Measurements from ENCODE around the gene NLGN4Y. TPM values are rescaled to one million over a fixed set of nuclear protein-coding genes. Genes with fewer than 3 reads are reported as not detected.

The NLGN4Y gene
- total RNA-seq, 1 experiment from 2014 or later = not detected

DNA sequence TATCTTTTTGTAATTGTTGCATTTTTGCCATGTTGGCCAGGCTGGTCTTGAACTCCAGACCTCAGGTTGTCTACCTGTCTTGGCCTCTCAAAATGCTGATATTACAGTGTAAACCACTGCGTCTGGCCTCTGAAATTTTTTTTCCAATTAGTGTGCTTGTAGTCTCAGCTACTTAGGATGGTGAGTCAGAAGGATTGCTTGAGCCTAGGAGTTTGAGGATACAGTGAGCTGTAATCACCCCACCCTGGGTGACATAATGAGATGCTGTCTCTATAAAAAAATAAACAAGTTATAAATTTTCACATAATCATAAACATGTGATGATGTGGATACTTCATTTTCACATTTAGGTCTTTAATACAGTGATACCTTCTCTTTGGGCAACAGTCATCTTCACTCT, 154.9 kb downstream of the NLGN4Y start:
- no peak overlapping the region for H2BK20ac ChIP-seq (ENCODE audit: low read depth, low read length, poor library complexity, severe bottlenecking)
- Mint-ChIP-seq H3K4me3 (no peak overlapping the region), H3K27ac (no peak overlapping the region), H3K27me3 (ENCODE audit: low read depth) (no peaks in the 10 kb centered on the region), H3K4me1 (no peaks in the 10 kb centered on the region), H3K36me3 (ENCODE audit: insufficient read depth in 1 of 3, low read depth in 3 of 3) (no peaks in the 10 kb centered on the region), H3K9me3 (no peaks in the 10 kb centered on the region)
- H4K91ac ChIP-seq (ENCODE audit: insufficient read length, low read depth, low read length) = no peak overlapping the region
- H3K79me2 ChIP-seq (ENCODE audit: insufficient read depth, low read length) = no peaks in the 10 kb centered on the region
- no peak overlapping the region for H3T11ph ChIP-seq (ENCODE audit: low read length)
- no peak overlapping the region for H3K27ac ChIP-seq (ENCODE audit: insufficient read length, low read depth, low read length)
- H3K23me2 ChIP-seq (ENCODE audit: insufficient read length, low read depth, low read length, poor library complexity, severe bottlenecking) = no peaks in the 10 kb centered on the region
- no peak overlapping the region for H2BK120ac ChIP-seq (ENCODE audit: low read depth, low read length, poor library complexity, severe bottlenecking)
- TF ChIP-seq, protein P1, sequence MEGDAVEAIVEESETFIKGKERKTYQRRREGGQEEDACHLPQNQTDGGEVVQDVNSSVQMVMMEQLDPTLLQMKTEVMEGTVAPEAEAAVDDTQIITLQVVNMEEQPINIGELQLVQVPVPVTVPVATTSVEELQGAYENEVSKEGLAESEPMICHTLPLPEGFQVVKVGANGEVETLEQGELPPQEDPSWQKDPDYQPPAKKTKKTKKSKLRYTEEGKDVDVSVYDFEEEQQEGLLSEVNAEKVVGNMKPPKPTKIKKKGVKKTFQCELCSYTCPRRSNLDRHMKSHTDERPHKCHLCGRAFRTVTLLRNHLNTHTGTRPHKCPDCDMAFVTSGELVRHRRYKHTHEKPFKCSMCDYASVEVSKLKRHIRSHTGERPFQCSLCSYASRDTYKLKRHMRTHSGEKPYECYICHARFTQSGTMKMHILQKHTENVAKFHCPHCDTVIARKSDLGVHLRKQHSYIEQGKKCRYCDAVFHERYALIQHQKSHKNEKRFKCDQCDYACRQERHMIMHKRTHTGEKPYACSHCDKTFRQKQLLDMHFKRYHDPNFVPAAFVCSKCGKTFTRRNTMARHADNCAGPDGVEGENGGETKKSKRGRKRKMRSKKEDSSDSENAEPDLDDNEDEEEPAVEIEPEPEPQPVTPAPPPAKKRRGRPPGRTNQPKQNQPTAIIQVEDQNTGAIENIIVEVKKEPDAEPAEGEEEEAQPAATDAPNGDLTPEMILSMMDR (conservative IDR thresholded peaks at IDR 0.05) = no peak
- no peaks in the 10 kb centered on the region for H3K4me1 ChIP-seq (ENCODE audit: insufficient read depth, low read length)
- H2AFZ ChIP-seq (ENCODE audit: low read length) = no peak overlapping the region
- no CpG with 5 or more reads among the region's 1 CpG for WGBS (ENCODE audit: extremely low coverage, insufficient read length, low lambda C conversion rate)
- H3K18ac ChIP-seq (ENCODE audit: insufficient read length, low read depth, low read length) = no peak overlapping the region
- no peak overlapping the region for H2BK5ac ChIP-seq (ENCODE audit: insufficient read length, low read length)
- H2BK15ac ChIP-seq (ENCODE audit: low read depth, low read length) = no peak overlapping the region
- no peaks in the 10 kb centered on the region for H3K79me1 ChIP-seq (ENCODE audit: insufficient read depth, low read depth, low read length, poor library complexity, severe bottlenecking)
- H3K4ac ChIP-seq (ENCODE audit: low read depth, low read length) = no peak overlapping the region
- H2AK5ac ChIP-seq (ENCODE audit: insufficient read length, low read length) = no peak overlapping the region
- H3K56ac ChIP-seq (ENCODE audit: insufficient read length, low read depth, low read length) = no peak overlapping the region
- H3K23ac ChIP-seq (ENCODE audit: insufficient read length, low read depth, low read length) = no peak overlapping the region
- H2BK12ac ChIP-seq (ENCODE audit: insufficient read length, low read depth, low read length) = no peak overlapping the region
- no peak overlapping the region for H4K8ac ChIP-seq (replicated peaks; ENCODE audit: insufficient read length, low read depth, low read length)
- H4K5ac ChIP-seq (ENCODE audit: insufficient read length, low read depth, low read length) = no peak overlapping the region
- H3K9ac ChIP-seq (ENCODE audit: extremely low read depth, insufficient read length, low read length) = no peak overlapping the region
- DNase-seq = no peak
- H3K27me3 ChIP-seq (ENCODE audit: insufficient read depth, low read length) = no peaks in the 10 kb centered on the region
- H3K14ac ChIP-seq (ENCODE audit: insufficient read depth, low read length) = no peak overlapping the region
- H3K9me3 ChIP-seq (ENCODE audit: control insufficient read depth, low read depth, low read length) = no peaks in the 10 kb centered on the region
- no peaks in the 10 kb centered on the region for H4K20me1 ChIP-seq (ENCODE audit: control insufficient read depth, insufficient read depth, insufficient read length)
- H3K4me2 ChIP-seq (ENCODE audit: insufficient read depth, insufficient read length, low read length) = no peak overlapping the region

Measured in H9 (cell line).